ENCODE measurements around the gene FAIM2.

The FAIM2 gene

DNA sequence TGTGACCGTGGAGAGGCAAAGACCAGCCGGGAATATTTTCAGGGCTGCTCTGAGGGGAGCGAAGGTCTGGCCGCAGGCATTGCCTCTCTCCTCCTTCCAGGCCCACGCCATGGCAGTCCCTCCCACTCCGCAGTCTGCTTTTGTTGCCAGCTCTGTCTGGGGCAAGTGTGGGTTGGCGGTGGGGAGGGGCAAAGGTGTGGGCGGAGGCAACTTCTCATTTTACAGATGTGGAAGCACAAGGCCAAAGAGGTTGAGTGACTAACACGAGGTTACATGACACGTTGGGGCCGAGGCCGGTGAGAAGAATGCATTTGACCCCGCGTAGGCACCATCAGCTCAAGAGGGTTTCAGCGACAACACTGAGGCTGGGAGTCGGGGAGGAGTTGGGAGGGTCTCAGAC is 6.1 kb upstream of the FAIM2 start:
- H3K4me1 ChIP-seq (ENCODE audit: insufficient read depth, low read length): no peaks in the 10 kb centered on the region
- no peak overlapping the region for H3K4me2 ChIP-seq (ENCODE audit: insufficient read depth, low read length)
- no peak overlapping the region for H2AFZ ChIP-seq (ENCODE audit: low read depth, low read length)
- H3K36me3 ChIP-seq (ENCODE audit: insufficient read depth, low read length): no peaks in the 10 kb centered on the region
- peaks cover 5% of the 10 kb centered on the region for H3K27me3 ChIP-seq (ENCODE audit: insufficient read depth, low read length, poor library complexity)
- no peak overlapping the region for H3K4me3 ChIP-seq (ENCODE audit: low read depth in 1 of 2, low read length in 2 of 2)
- no peaks in the 10 kb centered on the region for H3K9me3 ChIP-seq (ENCODE audit: insufficient read depth, low read length, severe bottlenecking)
- ATAC-seq (ENCODE audit: insufficient read depth, low read depth) (no peak), DNase-seq (no peak)
- TF ChIP-seq EZH2 (IDR thresholded peaks at IDR 0.05; ENCODE audit: borderline replicate concordance, low read depth, low read length, severe bottlenecking): no peak
- TF ChIP-seq, protein P1, sequence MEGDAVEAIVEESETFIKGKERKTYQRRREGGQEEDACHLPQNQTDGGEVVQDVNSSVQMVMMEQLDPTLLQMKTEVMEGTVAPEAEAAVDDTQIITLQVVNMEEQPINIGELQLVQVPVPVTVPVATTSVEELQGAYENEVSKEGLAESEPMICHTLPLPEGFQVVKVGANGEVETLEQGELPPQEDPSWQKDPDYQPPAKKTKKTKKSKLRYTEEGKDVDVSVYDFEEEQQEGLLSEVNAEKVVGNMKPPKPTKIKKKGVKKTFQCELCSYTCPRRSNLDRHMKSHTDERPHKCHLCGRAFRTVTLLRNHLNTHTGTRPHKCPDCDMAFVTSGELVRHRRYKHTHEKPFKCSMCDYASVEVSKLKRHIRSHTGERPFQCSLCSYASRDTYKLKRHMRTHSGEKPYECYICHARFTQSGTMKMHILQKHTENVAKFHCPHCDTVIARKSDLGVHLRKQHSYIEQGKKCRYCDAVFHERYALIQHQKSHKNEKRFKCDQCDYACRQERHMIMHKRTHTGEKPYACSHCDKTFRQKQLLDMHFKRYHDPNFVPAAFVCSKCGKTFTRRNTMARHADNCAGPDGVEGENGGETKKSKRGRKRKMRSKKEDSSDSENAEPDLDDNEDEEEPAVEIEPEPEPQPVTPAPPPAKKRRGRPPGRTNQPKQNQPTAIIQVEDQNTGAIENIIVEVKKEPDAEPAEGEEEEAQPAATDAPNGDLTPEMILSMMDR (IDR thresholded peaks at IDR 0.05; ENCODE audit: borderline replicate concordance, extremely low read depth, low read length, poor library complexity, severe bottlenecking): no peak
- H3K9ac ChIP-seq (ENCODE audit: low read depth, low read length): no peak overlapping the region
- H3K27ac ChIP-seq (ENCODE audit: low read length): no peak overlapping the region
- H3K79me2 ChIP-seq (ENCODE audit: insufficient read depth, low read length): no peaks in the 10 kb centered on the region
- H4K20me1 ChIP-seq (ENCODE audit: insufficient read depth, low read length): no peaks in the 10 kb centered on the region

DNA sequence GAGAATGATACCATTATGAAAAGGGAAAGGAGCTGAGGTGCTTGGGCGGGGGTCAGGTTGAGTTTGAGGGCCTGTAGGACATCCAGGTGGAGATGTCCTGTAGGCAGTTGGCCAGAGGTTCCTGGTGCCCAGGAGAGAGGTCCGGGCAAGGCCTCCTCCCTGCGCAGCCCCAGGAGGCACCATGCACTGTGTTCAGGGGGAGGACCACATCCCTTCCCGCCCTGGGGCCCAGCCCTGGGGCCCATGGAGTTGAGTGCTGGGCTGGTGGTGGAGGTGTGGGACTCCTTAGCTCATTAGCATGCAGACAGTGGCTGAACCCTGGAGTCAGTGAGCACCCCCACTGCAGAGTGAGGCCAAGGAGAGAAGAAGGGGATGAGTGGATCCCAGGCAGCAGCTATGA is 5.7 kb upstream of the FAIM2 start:
- Histone ChIP-seq H3K9me3 (ENCODE audit: insufficient read depth, low read length, severe bottlenecking) (no peaks in the 10 kb centered on the region), H3K27me3 (ENCODE audit: insufficient read depth, low read length, poor library complexity) (peaks cover 10% of the 10 kb centered on the region), H3K4me3 (ENCODE audit: low read depth in 1 of 2, low read length in 2 of 2) (no peak overlapping the region), H3K4me2 (ENCODE audit: insufficient read depth, low read length) (no peak overlapping the region), H3K79me2 (ENCODE audit: insufficient read depth, low read length) (no peaks in the 10 kb centered on the region), H3K27ac (ENCODE audit: low read length) (no peak overlapping the region), H4K20me1 (ENCODE audit: insufficient read depth, low read length) (no peaks in the 10 kb centered on the region), H3K36me3 (ENCODE audit: insufficient read depth, low read length) (no peaks in the 10 kb centered on the region), H3K9ac (ENCODE audit: low read depth, low read length) (no peak overlapping the region), H2AFZ (ENCODE audit: low read depth, low read length) (no peak overlapping the region), H3K4me1 (ENCODE audit: insufficient read depth, low read length) (peaks cover 5% of the 10 kb centered on the region)
- ATAC-seq (ENCODE audit: insufficient read depth, low read depth) (no peak), DNase-seq (no peak)
- TF ChIP-seq, protein P1 (IDR thresholded peaks at IDR 0.05; ENCODE audit: borderline replicate concordance, extremely low read depth, low read length, poor library complexity, severe bottlenecking): no peak
- TF ChIP-seq EZH2 (IDR thresholded peaks at IDR 0.05; ENCODE audit: borderline replicate concordance, low read depth, low read length, severe bottlenecking): no peak

DNA sequence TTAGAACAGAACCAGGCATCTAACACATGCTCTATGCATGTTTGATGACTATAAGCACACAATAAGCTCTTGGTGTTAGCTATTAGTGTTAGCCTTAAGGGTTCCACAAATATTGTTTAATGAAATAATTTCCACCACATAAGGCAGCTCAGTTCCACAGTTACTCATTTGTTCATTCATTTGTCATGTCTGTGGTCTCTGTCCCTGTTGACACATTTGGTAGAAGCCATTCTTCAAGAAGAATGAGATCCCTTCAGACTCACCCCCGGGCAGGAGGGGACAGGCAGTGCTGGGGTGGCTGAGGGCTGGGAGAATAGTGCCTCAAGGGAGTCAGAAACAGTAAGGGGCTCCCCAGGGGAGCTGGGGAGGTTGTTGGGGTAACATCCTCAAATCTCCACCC is 3.7 kb upstream of the FAIM2 start:
- Histone ChIP-seq H3K4me2 (ENCODE audit: insufficient read depth, low read length) (no peak overlapping the region), H3K27me3 (ENCODE audit: insufficient read depth, low read length, poor library complexity) (peaks cover 13% of the 10 kb centered on the region), H4K20me1 (ENCODE audit: insufficient read depth, low read length) (no peaks in the 10 kb centered on the region), H3K4me3 (ENCODE audit: low read depth in 1 of 2, low read length in 2 of 2) (no peak overlapping the region), H3K27ac (ENCODE audit: low read length) (no peak overlapping the region), H2AFZ (ENCODE audit: low read depth, low read length) (no peak overlapping the region), H3K4me1 (ENCODE audit: insufficient read depth, low read length) (peaks cover 15% of the 10 kb centered on the region), H3K9ac (ENCODE audit: low read depth, low read length) (no peak overlapping the region), H3K36me3 (ENCODE audit: insufficient read depth, low read length) (no peaks in the 10 kb centered on the region), H3K79me2 (ENCODE audit: insufficient read depth, low read length) (no peaks in the 10 kb centered on the region), H3K9me3 (ENCODE audit: insufficient read depth, low read length, severe bottlenecking) (no peaks in the 10 kb centered on the region)
- no peak for DNase-seq
- ATAC-seq (ENCODE audit: insufficient read depth, low read depth): no peak
- TF ChIP-seq EZH2 (IDR thresholded peaks at IDR 0.05; ENCODE audit: borderline replicate concordance, low read depth, low read length, severe bottlenecking): no peak
- TF ChIP-seq, protein P1 (IDR thresholded peaks at IDR 0.05; ENCODE audit: borderline replicate concordance, extremely low read depth, low read length, poor library complexity, severe bottlenecking): no peak
